Stimulated activated CD8-positive, alpha-beta memory T cell treated with anti-CD3 and anti-CD28 coated beads, Interleukin-7, amount 100 ng/mL, for 1 hour (primary cell): Measurements from ENCODE around the gene PLPPR2.
"Not testable (repeated sequence)": the region's sequence is repeated elsewhere in the genome, so short reads cannot be mapped to it uniquely, and the experiment has no call there.

Experiments used
- DNase-seq, 2 donors: peaks; one replicate each; pipeline ENCODE4 v3.0.0-alpha.2; 2020; ENCODE audit warnings: low read depth in 2 of 2

Gene PLPPR2

DNA sequence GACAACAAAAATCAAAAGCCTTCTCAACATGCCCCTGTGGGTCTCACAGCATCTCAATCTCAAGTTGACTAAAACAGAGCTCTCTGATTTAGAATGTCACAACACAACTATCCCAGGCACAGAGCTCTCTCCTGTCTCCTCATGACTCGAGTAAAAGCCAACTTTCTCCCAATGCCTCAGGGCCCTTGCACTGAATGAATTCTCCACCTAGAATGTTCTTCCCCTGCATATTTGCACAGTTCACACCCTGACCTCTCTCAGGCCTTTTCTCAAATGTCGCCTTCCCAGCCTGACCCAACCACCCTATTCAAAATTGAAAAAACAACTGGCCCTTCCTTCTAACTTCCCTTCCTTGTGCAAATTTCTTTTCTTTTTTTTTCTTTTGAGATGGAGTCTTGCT, 15.5 kb downstream of the PLPPR2 start:
- no peak for DNase-seq

DNA sequence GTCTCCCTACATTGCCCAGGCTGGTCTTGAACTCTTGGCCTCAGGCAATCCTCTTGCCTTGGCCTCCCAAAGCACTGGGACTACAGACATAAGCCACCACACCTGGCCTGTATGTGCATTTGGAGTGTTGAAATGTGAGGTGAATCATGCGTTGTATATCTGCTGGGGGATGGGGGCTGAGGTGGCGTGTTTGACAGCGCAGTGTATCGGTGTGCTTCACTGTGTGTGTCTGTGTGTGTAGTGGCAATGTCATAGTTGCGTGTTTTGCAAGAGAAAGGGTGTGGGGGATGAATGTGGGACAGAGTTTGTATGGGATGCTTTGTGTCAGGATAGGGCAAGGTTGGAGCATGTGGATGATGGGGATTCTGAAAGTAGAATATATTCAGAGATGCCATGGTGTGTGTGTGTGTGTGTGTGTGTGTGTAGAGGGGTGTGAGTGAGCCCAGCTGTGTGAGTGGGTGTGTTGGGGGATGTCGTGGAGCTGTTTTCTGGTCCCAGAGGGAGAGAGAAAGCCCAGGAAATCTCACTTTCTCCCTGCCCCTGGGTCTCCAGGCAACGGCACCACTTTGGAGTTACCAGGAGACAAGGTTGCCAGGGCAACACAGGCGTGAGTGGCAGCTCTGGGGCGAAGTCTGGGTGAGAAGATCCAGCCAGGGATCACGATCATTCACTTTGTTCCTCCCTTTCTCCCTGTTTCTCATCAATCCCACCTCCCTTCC, 18.1 kb downstream of the PLPPR2 start:
- no peak for DNase-seq

DNA sequence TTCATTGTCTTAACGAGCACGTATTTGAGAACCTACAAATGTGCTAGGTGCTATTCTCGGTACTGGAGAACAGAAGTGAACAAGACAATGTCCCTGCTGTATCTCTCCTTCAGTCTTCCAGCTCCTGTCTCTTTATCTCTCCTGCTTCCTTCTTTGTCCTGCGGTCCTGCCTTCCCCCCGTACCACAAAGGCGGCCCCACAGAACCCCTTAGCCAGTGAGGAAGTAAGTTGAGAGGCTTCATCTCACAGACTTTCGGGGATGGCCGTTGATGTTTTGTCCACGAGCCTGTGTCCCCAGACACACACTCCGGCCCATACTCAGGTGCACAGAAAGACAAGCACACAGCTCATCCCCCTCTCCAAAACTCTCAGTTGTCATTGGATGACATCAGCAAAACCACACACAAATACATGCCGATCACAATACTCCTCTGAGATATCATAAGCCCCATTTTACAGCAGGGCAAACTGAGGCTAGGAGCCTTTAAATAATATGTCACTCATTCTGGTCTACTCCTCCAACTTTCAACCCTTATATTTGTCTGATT, 18.7 kb downstream of the PLPPR2 start:
- no peak for DNase-seq

DNA sequence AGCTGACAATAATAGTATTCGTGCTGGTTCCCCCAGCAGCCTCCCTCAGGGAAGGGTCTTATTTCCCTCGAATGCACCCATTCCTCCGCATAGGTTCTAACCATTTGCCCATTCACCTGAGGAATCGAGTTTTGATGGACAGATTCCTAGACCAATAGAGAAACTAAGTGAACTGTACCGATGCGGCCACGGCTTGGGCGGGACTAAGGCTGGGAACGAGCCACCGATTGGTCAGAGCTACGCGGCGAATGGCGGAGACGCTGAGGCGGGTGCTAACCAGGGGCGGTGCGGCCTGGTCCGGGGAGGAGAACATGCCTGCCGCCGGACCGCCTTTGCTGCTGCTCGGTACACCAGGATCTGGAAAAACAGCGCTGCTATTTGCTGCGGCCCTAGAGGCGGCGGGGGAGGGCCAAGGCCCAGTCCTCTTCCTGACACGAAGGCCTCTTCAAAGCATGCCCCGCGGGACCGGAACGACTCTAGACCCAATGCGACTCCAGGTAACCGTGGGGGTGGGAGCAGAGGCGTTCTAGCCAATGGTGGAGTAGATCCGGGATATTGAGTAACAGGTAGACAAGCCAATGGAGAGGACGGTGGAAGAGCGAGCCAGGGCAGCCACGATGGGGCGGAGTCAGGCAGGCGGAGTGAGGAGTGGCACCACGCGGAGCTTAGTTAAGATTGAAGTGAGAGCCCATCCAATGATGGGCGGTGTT, 19.4 kb downstream of the PLPPR2 start, which contains the start of gene SWSAP1:
SWSAP1 (plus strand) TSS at position 234 of the 710 bp plus-strand sequence; CDS start at position 249, 15 bp downstream.
- DNase-seq, result peak; percentile 88 to 91

DNA sequence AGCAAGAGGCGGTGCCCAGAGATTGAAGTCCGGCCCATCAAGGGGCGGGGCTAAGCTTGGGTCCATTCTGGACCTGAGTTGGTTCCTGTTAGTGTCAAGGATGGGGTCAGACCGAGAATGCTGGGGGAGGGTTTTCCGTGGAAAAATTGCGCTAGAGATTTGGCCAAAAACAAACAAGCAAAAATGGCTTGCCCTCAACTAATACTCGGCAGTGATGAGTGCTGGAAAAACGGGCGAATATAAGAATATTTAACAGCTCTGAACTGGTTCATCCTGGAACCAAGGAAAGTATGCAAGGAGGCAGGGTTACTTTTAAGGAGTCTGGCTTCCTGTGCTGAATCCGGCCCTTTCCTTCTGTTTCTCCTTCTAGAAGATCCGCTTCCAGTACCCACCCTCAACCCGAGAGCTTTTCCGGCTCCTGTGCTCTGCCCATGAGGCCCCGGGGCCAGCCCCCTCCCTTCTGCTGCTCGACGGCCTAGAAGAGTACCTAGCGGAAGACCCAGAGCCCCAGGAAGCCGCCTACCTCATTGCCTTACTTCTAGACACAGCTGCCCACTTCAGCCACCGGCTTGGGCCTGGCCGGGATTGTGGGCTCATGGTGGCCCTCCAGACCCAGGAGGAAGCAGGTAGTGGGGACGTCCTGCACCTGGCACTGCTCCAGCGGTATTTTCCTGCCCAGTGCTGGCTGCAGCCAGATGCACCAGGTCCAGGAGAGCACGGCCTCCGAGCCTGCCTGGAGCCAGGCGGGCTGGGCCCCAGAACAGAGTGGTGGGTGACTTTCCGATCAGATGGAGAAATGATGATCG, 20.1 kb downstream of the PLPPR2 start:
- peak in 1 of 2 donors; percentile 32 for DNase-seq

DNA sequence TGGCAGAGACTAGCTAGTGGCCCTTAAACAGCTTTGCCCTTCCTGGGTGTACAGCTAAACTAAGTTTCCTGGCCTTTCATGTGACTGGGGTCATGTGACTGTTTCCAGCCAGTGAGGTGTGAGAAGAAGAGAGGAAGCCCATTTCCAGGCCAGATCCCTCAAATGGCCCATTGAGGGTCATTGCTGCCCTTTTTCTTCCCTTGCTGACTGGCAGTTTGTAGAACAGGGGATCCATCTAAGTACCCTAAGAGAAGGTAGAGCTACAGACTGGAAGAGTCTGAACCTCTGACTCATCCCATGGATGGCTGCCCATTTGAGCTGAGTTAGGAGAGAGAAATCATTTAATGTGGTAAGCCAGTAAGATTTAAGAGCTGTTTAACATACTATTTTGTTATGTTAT, 22.0 kb downstream of the PLPPR2 start:
- DNase-seq, result no peak

DNA sequence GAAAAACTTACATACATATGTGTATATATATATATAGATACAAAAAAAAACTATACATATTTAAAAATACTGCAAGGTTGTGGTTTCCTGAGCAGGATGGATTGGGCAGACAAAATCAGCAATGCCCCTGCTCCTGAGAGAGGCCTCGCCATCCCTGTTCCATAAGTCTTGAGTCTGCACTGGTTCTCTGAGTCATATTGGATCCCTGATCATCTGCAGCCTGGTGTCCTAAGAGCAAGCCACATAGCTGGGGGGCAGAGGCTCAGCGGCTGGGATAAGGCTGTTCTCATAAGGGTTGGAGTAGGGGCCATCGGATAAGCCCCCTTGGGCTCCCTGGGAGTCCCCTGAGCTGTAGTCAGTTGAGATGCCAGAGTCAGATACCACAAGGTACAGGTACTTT, 22.5 kb downstream of the PLPPR2 start:
- DNase-seq, result no peak

DNA sequence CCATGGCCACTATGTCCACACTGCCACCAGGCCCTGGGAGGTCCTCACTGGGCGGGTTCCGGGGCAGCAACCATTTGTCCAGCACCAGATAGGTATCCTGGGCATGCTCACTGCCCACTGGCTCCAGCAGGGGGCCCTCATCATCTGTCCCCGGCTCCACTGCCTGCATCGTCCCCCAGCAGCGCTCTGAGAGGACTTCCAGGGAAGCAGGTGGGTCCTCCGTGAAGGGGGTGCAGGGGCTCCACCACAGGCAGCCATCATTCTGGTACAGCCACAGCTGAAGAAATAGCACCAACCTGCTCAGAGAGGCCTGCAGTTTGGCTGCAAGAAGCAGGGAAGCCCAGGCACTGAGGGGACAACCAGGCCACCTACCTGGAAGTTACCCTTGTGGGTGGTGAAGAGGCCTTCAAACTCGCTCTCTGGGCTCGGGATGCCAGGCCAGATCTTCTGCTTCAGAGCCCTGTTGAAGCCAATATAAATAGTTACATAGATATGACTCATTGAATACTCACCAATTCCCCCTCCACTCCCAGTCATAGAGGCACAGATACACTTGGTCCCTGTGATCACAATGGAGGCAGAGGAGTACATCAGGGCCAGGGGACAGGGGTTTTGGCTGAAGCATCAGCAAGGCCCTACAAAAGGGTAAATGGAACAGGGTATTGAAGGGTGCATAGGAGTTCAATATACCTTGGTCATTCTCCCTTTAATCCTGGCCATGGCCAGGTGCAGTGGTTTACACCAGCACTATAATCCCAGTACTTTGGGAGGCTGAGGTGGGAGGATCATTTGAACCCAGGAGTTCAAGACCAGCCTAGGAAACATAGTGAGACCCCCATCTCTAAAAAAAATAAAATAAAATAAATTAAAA, 23.3 kb downstream of the PLPPR2 start:
- no peak for DNase-seq

DNA sequence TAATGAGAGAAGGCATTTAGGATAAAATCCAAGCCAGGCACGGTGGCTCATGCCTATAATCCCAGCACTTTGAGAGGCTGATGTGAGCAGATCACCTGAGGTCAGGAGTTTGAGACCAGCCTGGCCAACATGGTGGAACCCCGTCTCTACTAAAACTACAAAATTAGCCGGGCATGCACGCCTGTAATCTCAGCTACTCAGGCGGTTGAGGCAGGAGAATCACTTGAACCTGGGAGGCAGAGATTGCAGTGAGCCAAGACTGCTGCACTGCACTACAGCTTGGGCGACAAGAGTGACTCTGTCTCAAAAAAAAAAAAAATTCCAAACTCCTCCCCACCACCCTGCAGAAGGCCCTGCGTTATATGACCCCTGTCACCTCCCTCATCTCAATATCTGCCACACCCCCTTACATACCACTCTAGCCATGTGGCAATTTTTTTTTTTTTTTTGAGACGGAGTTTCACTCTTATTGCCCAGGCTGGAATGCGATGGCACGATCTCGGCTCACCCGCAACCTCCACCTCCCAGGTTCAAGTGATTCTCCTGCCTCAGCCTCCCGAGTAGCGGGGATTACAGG, 24.1 kb downstream of the PLPPR2 start:
- not testable (repeated sequence) for DNase-seq

DNA sequence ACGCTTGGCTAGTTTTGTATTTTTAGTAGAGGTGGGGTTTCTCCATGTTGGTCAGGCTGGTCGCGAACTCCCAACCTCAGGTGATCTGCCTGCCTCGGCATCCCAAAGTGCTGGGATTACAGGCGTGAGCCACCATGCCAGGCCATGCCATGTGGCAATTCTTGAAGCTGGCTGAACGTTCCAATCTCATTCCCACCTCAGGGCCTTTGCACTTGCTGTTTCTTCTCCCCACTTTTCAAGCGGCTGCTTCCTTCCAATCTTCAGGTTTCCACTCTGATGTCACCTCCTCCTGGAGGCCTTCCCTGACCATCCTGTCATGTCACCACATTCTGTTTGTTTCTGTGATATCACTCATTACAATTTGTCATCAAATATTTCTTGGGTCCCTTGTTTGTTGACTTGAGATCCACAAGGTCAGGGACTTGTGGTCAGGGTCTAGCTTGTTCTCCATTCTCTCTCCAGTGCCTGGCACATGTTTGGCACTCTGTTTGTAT, 24.7 kb downstream of the PLPPR2 start:
- no peak for DNase-seq

DNA sequence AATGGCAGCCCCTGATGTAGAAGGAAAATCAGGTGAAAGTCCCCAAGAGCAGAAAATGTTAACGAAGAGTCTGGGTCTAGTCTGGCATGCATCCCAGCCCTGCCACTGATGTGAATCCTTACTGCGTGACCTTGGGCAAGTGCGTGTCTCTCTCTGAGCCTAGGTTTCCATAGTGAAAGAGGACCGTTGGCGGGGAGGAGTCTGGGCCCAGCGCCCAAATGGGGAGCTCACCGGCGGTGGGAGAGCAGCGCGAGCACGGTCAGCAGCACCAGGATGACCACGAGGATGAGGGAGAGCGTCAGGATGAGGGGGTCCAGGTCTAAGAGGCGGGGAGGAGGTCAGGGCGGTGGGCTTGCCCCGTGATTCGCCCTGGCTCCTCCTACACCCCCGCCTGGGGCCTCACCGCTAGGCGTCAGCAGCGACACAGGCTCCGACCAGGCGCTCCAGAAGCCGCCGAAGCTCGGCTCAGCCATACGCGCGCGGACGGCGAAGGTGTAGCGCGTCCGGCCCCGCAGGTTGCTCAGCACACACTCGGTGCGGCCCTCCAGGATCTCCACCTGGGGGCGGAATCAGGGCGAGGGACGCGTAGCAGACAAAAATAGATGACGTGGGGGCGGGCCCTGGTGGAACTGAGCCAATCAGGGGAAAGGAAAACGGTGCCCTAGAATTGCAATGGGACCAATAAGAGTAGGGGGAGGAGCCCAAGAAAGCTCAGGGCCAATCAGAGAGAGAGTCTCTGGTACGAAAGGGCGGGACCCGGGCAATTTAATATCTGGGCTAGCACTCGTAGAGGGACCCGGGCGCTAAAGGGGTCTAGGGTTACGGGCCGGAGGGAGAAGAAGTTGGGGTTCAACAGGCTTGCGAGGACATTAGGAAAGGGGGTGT, 25.7 kb downstream of the PLPPR2 start:
- peak; percentile 82 to 90 for DNase-seq

DNA sequence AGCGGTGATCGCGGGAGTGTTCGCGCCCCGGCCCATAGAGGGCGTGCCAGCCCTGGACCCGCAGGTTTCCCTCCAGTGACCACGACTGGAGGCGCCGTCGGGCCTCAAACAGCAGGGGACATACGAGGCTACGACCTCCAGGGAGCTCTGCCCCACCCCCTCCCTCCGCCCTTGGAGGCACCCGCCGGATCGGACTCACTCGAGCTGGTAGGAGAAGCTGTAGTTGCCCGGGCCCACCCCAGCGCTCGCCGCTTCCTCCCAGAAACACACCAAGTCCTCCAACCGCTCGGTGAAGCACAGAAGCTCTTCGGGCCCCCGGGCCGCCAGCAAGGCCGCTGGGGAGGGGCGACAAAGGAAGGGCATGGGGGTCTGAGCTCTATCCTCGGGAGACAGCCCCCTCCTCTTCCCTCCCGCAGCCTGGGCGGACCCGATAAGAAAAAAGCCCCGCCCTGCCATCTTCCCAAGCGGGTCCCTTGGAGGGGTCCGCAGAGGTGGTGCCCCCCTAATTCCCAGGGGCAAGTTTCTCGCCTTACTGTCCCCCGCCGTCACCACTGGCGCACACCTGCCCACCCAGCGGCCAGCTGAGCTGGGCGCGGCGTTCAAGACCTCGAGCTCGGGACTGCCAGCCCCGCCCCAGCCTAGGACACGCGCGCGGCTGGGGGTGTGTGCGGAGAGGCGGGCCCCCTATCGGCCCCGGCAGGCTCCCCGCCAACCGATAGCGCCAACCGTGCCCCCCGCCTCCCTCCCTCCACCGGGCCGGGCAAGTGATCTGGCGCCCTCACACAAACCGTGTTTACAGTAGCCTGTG, 27.9 kb downstream of the PLPPR2 start:
- no peak for DNase-seq

DNA sequence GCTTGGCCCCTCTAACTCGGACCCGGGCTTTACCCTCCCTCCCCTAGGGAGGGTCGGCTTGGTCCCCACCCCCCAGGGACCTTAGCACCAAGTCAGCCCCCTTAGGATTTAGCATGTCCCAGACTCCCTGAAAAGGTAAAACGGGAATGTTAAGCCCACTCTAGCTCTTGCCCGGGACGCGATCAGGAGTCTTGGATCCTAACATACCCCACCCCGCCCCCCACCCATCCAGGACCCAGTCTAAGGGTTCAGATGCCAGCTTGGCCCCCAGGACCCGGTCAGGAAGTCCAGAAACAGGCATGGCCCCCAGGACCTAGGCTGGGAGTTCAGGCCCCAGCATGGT, 28.4 kb downstream of the PLPPR2 start:
- no peak for DNase-seq

DNA sequence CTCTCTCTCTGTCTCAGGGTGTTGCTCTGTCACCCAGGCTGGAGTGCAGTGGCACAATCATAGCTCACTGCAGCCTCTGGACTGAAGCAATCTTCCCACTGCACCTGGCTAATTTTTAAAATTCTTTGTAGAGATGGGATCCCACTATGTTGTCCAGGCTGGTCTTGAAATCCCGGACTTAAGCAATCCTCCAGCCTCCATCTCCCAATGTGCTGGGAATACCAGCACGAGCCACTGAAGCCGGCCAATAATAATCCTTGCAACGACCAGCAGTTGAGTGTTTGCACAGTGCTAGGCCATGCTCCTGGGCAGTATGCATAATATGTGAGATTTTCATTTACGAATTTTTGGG, 29.5 kb downstream of the PLPPR2 start:
- DNase-seq, result no peak

DNA sequence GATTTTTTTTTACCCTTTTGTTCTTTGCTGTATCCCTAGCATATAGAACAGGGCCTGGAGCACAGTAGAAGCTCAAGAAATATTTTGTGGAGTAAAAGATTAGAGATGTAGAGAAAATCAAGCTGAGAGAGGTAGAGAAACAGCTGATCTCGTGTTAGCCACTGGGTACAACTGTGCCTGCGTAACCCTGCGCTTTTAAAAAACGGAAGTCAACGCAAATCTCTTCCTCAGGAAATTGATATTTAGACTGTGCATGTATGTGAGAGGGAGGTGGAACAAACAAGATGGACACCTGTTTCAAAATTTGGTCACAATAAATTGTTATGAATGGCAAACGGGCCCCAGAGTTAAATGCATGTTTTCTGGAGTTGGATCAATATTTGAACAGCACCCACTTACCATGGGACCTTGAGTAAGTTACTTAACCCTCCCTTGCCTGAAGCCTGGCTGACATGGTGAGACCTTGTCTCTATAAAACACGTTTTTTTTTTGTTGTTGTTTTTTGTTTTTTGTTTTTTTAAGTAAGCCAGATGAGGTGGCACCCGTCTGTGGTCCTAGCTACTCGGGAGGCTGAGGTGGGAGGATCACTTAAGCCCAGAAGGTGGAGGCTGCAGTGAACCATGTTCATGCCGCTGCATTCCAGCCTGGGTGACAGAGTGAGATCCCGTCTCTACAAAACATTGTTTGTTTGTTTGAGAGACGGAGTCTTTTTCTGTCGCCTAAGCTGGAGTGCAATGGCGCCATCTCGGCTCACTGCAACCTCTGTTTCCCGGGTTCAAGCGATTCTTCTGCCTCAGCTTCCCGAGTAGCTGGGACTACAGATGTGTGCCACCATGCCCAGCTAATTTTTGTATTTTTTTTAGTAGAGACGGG, 32.2 kb downstream of the PLPPR2 start:
- no peak for DNase-seq

DNA sequence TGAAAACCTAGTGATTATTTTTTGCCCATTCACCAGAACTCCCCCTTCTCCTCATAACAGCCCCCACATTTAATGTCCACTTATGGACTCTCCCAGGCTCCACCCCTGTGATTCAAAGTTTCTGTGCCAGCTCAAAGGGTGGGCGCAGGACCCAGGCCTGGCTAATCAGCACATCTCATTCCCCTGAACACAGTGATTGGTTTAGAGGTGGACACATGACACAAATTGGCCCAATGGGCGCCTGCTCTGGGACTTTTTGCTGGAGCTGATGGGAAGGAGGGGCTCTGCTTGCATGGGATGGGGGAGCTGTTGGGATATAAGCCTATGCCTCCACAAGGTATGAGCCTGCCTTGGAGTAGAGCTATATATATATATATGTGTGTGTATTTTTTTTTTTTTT, 35.1 kb downstream of the PLPPR2 start:
- DNase-seq, result no peak

DNA sequence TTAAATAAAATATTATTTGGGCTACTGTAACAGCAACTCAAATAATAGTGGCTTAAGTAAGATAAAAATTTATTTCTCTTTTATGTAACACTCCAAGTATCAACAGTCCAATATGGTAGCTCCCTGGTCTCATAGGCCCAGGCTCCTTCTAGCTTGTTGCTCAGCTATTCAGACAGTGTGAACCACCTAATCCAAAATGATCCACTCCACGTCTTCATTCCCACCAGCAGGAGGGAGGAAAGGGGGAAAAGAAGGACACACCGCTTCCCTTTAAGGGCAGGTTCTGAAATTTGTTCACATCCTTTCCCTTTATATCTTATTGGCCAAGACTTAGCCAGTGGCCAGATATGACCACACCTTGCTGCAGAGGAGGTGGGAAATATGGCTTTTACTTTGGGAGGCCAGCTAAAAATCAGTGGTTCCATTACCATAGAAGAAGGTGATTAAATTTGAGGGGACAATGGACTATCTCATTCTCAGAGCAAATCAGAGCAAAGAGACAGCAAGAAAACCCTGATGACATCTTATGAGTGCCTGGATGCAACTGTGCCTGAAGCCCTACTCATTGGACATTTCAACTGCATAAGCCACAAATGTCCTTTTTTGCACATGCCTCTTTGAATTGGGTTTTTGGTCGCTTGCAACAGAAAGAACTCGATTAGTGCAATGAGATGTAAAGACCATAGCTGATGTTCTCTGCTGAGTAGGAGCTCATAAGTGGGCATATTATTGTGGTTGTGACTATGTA, 35.9 kb downstream of the PLPPR2 start:
- DNase-seq, result no peak
